ENCODE measurements around the gene KATNAL1. TPM values are rescaled to one million over a fixed set of nuclear protein-coding genes. Genes with fewer than 3 reads are reported as not detected.

The KATNAL1 gene
- total RNA-seq, 1 experiment from 2014 or later = 11.2 TPM

- Histone ChIP-seq H3K79me1 (ENCODE audit: insufficient read depth, low read depth, low read length, poor library complexity, severe bottlenecking) (no peaks in the 10 kb centered on the region), H3K27me3 (ENCODE audit: insufficient read depth, low read length) (no peaks in the 10 kb centered on the region), H3K9me3 (ENCODE audit: control insufficient read depth, low read depth, low read length) (no peaks in the 10 kb centered on the region), H2BK20ac (ENCODE audit: low read depth, low read length, poor library complexity, severe bottlenecking) (no peak overlapping the region), H2BK5ac (ENCODE audit: insufficient read length, low read length) (no peak overlapping the region), H3K27ac (ENCODE audit: insufficient read length, low read depth, low read length) (no peak overlapping the region), H2AFZ (ENCODE audit: low read length) (no peak overlapping the region), H4K5ac (ENCODE audit: insufficient read length, low read depth, low read length) (no peak overlapping the region), H3K4me1 (ENCODE audit: insufficient read depth, low read length) (no peaks in the 10 kb centered on the region), H3K79me2 (ENCODE audit: insufficient read depth, low read length) (no peaks in the 10 kb centered on the region), H4K8ac (replicated peaks; ENCODE audit: insufficient read length, low read depth, low read length) (no peak overlapping the region), H3K9ac (ENCODE audit: extremely low read depth, insufficient read length, low read length) (no peak overlapping the region), H3T11ph (ENCODE audit: low read length) (no peak overlapping the region), H2BK15ac (ENCODE audit: low read depth, low read length) (no peak overlapping the region), H3K4ac (ENCODE audit: low read depth, low read length) (no peak overlapping the region), H3K23ac (ENCODE audit: insufficient read length, low read depth, low read length) (no peak overlapping the region), H3K18ac (ENCODE audit: insufficient read length, low read depth, low read length) (no peak overlapping the region), H2AK5ac (ENCODE audit: insufficient read length, low read length) (no peak overlapping the region), H3K56ac (ENCODE audit: insufficient read length, low read depth, low read length) (no peak overlapping the region), H2BK120ac (ENCODE audit: low read depth, low read length, poor library complexity, severe bottlenecking) (no peak overlapping the region), H3K14ac (ENCODE audit: insufficient read depth, low read length) (no peak overlapping the region), H3K23me2 (ENCODE audit: insufficient read length, low read depth, low read length, poor library complexity, severe bottlenecking) (no peaks in the 10 kb centered on the region), H4K20me1 (ENCODE audit: control insufficient read depth, insufficient read depth, insufficient read length) (no peaks in the 10 kb centered on the region), H4K91ac (ENCODE audit: insufficient read length, low read depth, low read length) (no peak overlapping the region), H2BK12ac (ENCODE audit: insufficient read length, low read depth, low read length) (no peak overlapping the region), H3K4me2 (ENCODE audit: insufficient read depth, insufficient read length, low read length) (no peak overlapping the region)
- Mint-ChIP-seq H3K27ac (no peak overlapping the region), H3K9me3 (peaks cover 0 to 28% of the 10 kb centered on the region in 2 experiments; a peak in 3 of 5 replicates), H3K4me3 (no peak overlapping the region), H3K36me3 (ENCODE audit: insufficient read depth in 1 of 3, low read depth in 3 of 3) (peaks cover 0 to 31% (median 6%) of the 10 kb centered on the region in 3 experiments; a peak in 3 of 7 replicates), H3K27me3 (ENCODE audit: low read depth) (peaks cover 15% of the 10 kb centered on the region), H3K4me1 (no peaks in the 10 kb centered on the region)
- WGBS (ENCODE audit: extremely low coverage, insufficient read length, low lambda C conversion rate) = no CpG with 5 or more reads among the region's 4 CpGs
- no peak for TF ChIP-seq CTCF (conservative IDR thresholded peaks at IDR 0.05)
- no peak for DNase-seq
These were observed 18.3 kb upstream of the KATNAL1 start for GRCh38 chr13:30325668-30326067.
